Endothelial cell of hepatic sinusoid (primary cell): ENCODE measurements around the gene ZBTB32.

Experiments
- in situ Hi-C: cut with HindIII; loops from 2 replicates; pipeline ENCODE4 v1.10.0; 2017; ENCODE audit warnings: low sequenced_read_pairs

ZBTB32 gene

GRCh38 chr19:35733180-35734125 lies 29.1 kb downstream of the ZBTB32 start:
- in situ Hi-C loops = loop anchor here (10.0 kb wide), 1 partner anchor 101 kb away; no protein-coding TSS in a partner anchor

GRCh38 chr19:35734273-35734672 lies 29.9 kb downstream of the ZBTB32 start:
- in situ Hi-C loops = loop anchor here (10.0 kb wide), 1 partner anchor 101 kb away; no protein-coding TSS in a partner anchor

DNA sequence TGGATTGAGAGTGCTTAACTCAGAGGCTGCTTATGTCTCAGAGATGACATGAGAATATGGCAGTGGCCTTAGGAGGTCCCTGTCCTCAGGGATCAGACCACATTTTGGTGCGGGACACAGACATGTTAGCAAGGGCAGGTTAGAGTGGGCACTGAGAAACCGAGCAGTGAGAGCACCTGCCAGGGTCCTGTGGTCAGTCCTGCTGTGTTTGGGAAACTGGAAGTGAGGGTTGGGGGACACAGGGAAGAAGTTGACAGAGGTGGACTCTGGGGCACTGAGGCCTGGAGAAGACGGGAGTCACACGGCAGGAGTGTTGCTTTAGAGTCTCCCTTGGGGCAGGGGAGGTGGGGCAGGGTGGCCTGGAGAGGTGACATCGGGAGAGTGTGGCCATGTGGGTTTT lies 30.5 kb downstream of the ZBTB32 start:
- in situ Hi-C loops = loop anchor here (10.0 kb wide), 1 partner anchor 100 kb away; no protein-coding TSS in a partner anchor

- in situ Hi-C loops = loop anchor here (10.0 kb wide), 1 partner anchor 98 kb away; no protein-coding TSS in a partner anchor
Measured at GRCh38 chr19:35736913-35737886, 32.8 kb downstream of the ZBTB32 start.

DNA sequence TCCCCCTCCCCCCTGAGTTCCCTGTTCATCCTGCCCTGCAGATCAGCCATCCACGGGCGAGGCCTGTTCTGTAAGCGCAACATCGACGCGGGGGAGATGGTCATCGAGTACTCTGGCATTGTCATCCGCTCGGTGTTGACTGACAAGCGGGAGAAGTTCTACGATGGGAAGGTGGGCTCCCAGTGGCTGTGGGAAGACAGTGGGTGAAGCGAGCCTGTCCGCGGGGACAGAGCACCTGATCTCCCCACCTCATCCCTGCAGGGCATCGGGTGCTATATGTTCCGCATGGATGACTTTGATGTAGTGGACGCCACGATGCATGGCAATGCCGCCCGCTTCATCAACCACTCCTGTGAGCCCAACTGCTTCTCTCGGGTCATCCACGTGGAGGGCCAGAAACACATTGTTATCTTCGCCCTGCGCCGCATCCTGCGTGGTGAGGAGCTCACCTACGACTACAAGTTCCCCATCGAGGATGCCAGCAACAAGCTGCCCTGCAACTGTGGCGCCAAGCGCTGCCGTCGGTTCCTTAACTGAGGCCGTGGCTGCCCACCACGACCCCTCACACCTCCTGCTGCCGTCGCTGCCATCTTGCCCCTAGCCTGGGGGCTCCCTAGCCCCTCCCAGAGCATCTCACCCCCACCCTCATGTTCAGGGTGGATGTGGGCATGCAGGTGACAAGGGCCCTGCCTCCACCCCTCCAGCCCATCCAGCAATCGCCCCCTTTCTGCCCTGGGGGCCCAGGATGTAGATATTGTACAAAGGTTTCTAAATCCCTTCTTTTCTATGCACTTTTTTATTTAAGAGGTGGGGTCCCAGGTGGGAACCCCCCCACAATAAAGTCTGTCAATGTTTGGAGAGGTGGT lies 33.9 kb downstream of the ZBTB32 start:
- in situ Hi-C loops = loop anchor here (10.0 kb wide), 1 partner anchor 97 kb away; no protein-coding TSS in a partner anchor

GRCh38 chr19:35738887-35739229 lies 34.5 kb downstream of the ZBTB32 start:
- in situ Hi-C loops = loop anchor here (10.0 kb wide), 1 partner anchor 96 kb away; no protein-coding TSS in a partner anchor

DNA sequence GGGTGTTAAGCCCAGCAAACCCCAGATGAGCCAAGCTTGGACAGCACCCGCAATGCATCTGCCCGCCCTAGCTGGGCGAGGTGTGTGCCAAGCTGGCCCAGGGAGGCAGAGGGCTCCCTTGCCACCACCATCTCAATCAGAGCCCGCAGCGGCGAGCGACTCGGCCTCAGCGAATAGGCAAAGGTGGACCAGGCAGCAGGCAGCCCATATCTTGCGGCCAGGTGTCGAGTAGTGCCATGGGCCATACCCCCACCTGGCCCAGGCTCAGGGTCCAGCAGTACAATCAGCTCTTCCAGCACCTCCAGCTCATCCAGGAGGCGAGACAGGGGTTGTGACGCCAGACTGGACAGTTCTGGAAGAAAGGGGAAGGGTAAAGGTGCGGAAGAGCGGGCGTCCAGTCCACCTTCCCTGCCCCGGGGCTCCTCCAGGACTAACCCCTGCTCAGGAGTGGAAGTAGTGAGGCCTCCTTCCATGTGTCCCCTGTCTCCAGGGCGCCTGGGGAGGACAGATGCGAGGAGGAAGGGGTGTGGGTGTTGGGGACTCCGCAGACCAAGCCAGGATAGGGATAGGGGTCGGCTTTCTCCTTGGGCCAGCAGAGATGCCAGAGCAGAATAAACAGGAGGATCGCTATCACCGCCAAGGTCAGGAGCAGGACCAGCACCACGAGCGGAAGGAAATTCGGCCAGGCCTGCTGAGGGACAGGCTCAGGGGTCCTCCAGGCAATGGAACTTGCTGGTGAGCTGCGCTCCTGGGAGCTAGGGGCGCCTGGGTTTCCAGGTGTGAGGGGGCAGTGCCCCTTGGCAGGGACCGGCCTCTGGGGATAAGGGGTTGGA lies 35.1 kb downstream of the ZBTB32 start:
- in situ Hi-C loops = loop anchor here (10.0 kb wide), 1 partner anchor 95 kb away; no protein-coding TSS in a partner anchor

DNA sequence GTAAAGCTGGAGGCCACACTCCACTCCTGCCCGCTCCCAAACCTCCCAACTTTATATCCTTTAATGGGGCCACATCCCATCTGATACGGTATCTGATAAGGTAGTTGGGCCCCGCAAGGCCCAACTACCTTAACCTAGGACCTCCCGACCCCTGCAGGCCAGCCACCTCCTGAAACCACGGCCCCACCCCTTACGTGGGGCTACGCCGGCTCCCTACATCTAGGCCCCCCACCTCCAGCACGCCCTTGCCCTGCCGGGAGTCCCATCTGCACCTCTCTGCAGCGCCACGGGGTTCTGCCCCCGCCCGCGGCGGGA lies 35.7 kb downstream of the ZBTB32 start:
- in situ Hi-C loops = no loop called here

- in situ Hi-C loops = no loop called here
Measured at GRCh38 chr19:35740423-35741202, 36.3 kb downstream of the ZBTB32 start.

- in situ Hi-C loops = no loop called here
Measured at GRCh38 chr19:35741203-35741515, 36.8 kb downstream of the ZBTB32 start.

GRCh38 chr19:35742121-35742724 lies 37.9 kb downstream of the ZBTB32 start, which contains the start of gene IGFLR1:
Gene IGFLR1, minus strand, starts transcription at chr19:35742452. Its CDS starts 1,272 bp downstream, at chr19:35741180.
- in situ Hi-C loops = no loop called here

DNA sequence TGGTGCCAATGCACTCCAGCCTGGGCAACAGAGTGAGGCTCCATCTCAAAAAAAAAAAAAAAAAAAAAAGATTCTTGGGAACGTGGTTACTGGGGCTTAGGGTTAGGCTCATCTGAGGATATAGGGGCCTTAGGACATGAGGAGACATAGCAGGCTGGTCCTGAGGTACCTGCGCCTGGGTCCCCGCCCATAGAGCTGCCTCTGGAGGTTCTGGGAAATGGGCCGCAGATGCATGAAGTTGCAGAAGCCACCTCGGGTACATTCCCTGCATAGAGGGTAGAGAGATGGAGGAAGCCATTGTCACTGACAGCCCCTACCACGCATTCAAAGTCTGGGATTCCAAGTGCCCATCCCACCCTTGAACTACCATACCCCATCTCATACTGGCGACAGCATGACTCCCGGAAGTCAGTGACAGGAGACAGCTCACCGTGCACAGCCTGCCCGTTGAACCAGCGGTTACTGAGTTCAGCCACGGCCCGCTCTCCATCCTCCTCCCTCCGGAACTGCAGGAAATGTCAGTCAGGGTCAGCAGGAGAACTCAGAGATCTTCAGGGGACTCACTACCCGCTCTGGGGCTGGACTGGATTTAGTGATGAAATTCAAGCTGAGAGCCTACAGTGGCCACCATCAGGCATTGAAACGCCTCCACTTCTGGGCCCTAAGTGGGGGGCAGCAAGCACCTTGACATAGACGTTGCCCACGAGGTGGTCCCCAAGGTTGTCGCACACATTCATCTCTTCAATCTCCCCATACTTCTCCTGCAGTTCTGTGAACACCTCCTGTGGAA lies 39.5 kb downstream of the ZBTB32 start:
- in situ Hi-C loops = no loop called here

GRCh38 chr19:35744430-35745327 lies 40.3 kb downstream of the ZBTB32 start:
- in situ Hi-C loops = no loop called here

GRCh38 chr19:35745328-35746086 lies 41.1 kb downstream of the ZBTB32 start, which contains the start of the genes PSENEN and U2AF1L4:
Gene PSENEN, plus strand, starts transcription at chr19:35745651. Its CDS starts 280 bp downstream, at chr19:35745931.
Gene U2AF1L4, minus strand, starts transcription at chr19:35745418. Its CDS starts 27 bp downstream, at chr19:35745391.
- in situ Hi-C loops = no loop called here

DNA sequence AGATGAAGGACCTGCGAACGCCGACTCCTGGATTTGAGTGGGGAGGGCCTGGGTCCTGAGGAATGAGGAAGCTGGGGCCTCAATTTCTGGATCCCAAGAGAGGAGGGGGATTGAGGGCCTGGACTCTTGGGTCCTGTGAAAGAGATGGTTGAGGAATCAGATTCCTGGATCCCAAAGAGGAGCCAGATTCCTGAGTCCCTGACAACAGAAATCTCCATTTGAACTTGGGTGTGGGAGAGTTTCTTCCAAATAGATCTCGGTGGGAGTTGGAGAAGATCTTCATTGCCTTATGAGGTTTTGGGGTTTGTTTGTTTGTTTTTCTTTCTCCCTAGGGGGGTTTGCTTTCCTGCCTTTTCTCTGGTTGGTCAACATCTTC lies 41.7 kb downstream of the ZBTB32 start:
- in situ Hi-C loops = no loop called here

GRCh38 chr19:35746531-35746930 lies 42.2 kb downstream of the ZBTB32 start:
- in situ Hi-C loops = no loop called here
